Measurements from ENCODE around the gene ASIC4. TPM values are rescaled to one million over a fixed set of nuclear protein-coding genes. Genes with fewer than 3 reads are reported as not detected.
A peak's percentile ranks its signal among the peaks of the same experiment; 100 is the strongest.

ASIC4 gene
- total and polyA plus RNA-seq, 2 of the 13 experiments (the other 11 are each of a cell fraction or from before 2014, with no cell fraction given), result 0.03 TPM; not detected in 1

GRCh38 chr2:219512524-219513216 lies 1.6 kb upstream of the ASIC4 start (continued):
- TF ChIP-seq ZNF275 (CRISPR knock-in tag; IDR thresholded peaks at IDR 0.05; ENCODE audit: borderline replicate concordance) (no peak), THYN1 (CRISPR knock-in tag; IDR thresholded peaks at IDR 0.05; ENCODE audit: borderline replicate concordance, low read depth) (no peak), ZNF318 (CRISPR knock-in tag; IDR thresholded peaks at IDR 0.05) (no peak), KDM5A (IDR thresholded peaks at IDR 0.05; ENCODE audit: borderline replicate concordance, low read length) (no peak), ZNF431 (CRISPR knock-in tag; IDR thresholded peaks at IDR 0.05; ENCODE audit: borderline replicate concordance, low read depth) (no peak), ZNF296 (CRISPR knock-in tag; conservative IDR thresholded peaks at IDR 0.05) (peak; percentile 87; the same call in 1 of the 2 replicates), ZNF224 (CRISPR knock-in tag; IDR thresholded peaks at IDR 0.05) (no peak), HNF4A (CRISPR knock-in tag; IDR thresholded peaks at IDR 0.05) (peak; percentile 39), U2AF2 (IDR thresholded peaks at IDR 0.05; ENCODE audit: low read depth, low read length) (no peak), DMTF1 (CRISPR knock-in tag; IDR thresholded peaks at IDR 0.05) (no peak), PTBP1 (IDR thresholded peaks at IDR 0.05; ENCODE audit: low read depth, low read length, poor library complexity, severe bottlenecking) (no peak), ZNF326 (CRISPR knock-in tag; IDR thresholded peaks at IDR 0.05; ENCODE audit: borderline replicate concordance) (no peak), KAT8 (CRISPR knock-in tag; IDR thresholded peaks at IDR 0.05) (no peak), ZNF556 (CRISPR knock-in tag; IDR thresholded peaks at IDR 0.05; ENCODE audit: borderline replicate concordance) (peak; percentile 81; the same call in 1 of the 2 replicates), ZNF547 (CRISPR knock-in tag; IDR thresholded peaks at IDR 0.05) (peak; percentile 46; the same call in 1 of the 2 replicates), MAF1 (CRISPR knock-in tag; IDR thresholded peaks at IDR 0.05; ENCODE audit: borderline replicate concordance) (no peak)

Measured in HepG2 (cell line).